Measurements from ENCODE around the gene ARHGAP26. TPM values are rescaled to one million over a fixed set of nuclear protein-coding genes. Genes with fewer than 3 reads are reported as not detected.

Gene ARHGAP26
- total RNA-seq, 1 experiment from 2014 or later, result 54.3 TPM

- POLR2A ChIA-PET, result interaction anchor here (0.6 to 7.5 kb wide), 12 partner anchors 9 to 702 kb away, joined by 3 to 41 read pairs (median 4); partner anchors contain the start of gene ARHGAP26
Measured at GRCh38 chr5:142749321-142749720, 20.9 kb upstream of the ARHGAP26 start.

GRCh38 chr5:142753116-142753631 is 17.0 kb upstream of the ARHGAP26 start:
- Mint-ChIP-seq H3K4me3 (ENCODE audit: unreplicated experiment) (peak overlapping the region; percentile 11), H3K9me3 (ENCODE audit: unreplicated experiment) (no peaks in the 10 kb centered on the region), H3K27me3 (ENCODE audit: insufficient read depth, unreplicated experiment) (no peaks in the 10 kb centered on the region), H3K4me1 (ENCODE audit: insufficient read depth, unreplicated experiment) (peaks cover 42% of the 10 kb centered on the region), H3K27ac (ENCODE audit: low read depth, unreplicated experiment) (peak overlapping the region; percentile 86), H3K36me3 (ENCODE audit: insufficient read depth, unreplicated experiment) (no peaks in the 10 kb centered on the region)
- BruUV-seq (replicated peaks), result no TSS peak
- no peak for TF ChIP-seq CTCF (IDR thresholded peaks at IDR 0.05; ENCODE audit: unreplicated experiment)
- peak; percentile 54 for DNase-seq (ENCODE audit: unreplicated experiment)
- intact Hi-C loops (cut with micrococcal nuclease), result no loop called here
- ChIA-PET POLR2A (interaction anchor here (0.5 to 7.5 kb wide), 10 partner anchors 11 to 514 kb away, joined by 3 to 41 read pairs (median 6); partner anchors contain the start of gene ARHGAP26), CTCF (interaction anchor here (0.7 to 11.6 kb wide), 18 partner anchors 9 to 743 kb away, joined by 3 to 253 read pairs (median 5); partner anchors contain the start of gene ARHGAP26)

More at GRCh38 chr5:142749321-142749720, 20.9 kb upstream of the ARHGAP26 start:
- no peak for TF ChIP-seq CTCF (IDR thresholded peaks at IDR 0.05; ENCODE audit: unreplicated experiment)
- Mint-ChIP-seq H3K36me3 (ENCODE audit: insufficient read depth, unreplicated experiment) (no peaks in the 10 kb centered on the region), H3K4me1 (ENCODE audit: insufficient read depth, unreplicated experiment) (peaks cover 44% of the 10 kb centered on the region), H3K9me3 (ENCODE audit: unreplicated experiment) (no peaks in the 10 kb centered on the region), H3K4me3 (ENCODE audit: unreplicated experiment) (no peak overlapping the region), H3K27me3 (ENCODE audit: insufficient read depth, unreplicated experiment) (no peaks in the 10 kb centered on the region), H3K27ac (ENCODE audit: low read depth, unreplicated experiment) (no peak overlapping the region)
- DNase-seq (ENCODE audit: unreplicated experiment), result peak; percentile 86
- intact Hi-C loops (cut with micrococcal nuclease), result loop anchor here (1.0 kb wide), 1 partner anchor 21 kb away; the partner anchor contains the start of gene ARHGAP26
- no TSS peak for BruUV-seq (replicated peaks)
- CTCF ChIA-PET, result interaction anchor here (0.6 to 11.6 kb wide), 22 partner anchors 9 to 180 kb away, joined by 3 to 253 read pairs (median 5); partner anchors contain the start of gene ARHGAP26

GRCh38 chr5:142754031-142754430 is 16.1 kb upstream of the ARHGAP26 start:
- TF ChIP-seq CTCF (IDR thresholded peaks at IDR 0.05; ENCODE audit: unreplicated experiment), result no peak
- POLR2A ChIA-PET, result interaction anchor here (1.0 to 7.5 kb wide), 7 partner anchors 10 to 118 kb away, joined by 3 to 41 read pairs (median 6); partner anchors contain the start of gene ARHGAP26

GRCh38 chr5:142756576-142756975 is 13.6 kb upstream of the ARHGAP26 start:
- no peak for DNase-seq (ENCODE audit: unreplicated experiment)
- Mint-ChIP-seq H3K36me3 (ENCODE audit: insufficient read depth, unreplicated experiment) (no peaks in the 10 kb centered on the region), H3K9me3 (ENCODE audit: unreplicated experiment) (no peaks in the 10 kb centered on the region), H3K27me3 (ENCODE audit: insufficient read depth, unreplicated experiment) (no peaks in the 10 kb centered on the region), H3K4me1 (ENCODE audit: insufficient read depth, unreplicated experiment) (peaks cover 18% of the 10 kb centered on the region), H3K4me3 (ENCODE audit: unreplicated experiment) (no peak overlapping the region), H3K27ac (ENCODE audit: low read depth, unreplicated experiment) (no peak overlapping the region)
- intact Hi-C loops (cut with micrococcal nuclease), result no loop called here
- POLR2A ChIA-PET, result interaction anchor here (1.0 kb wide), 1 partner anchor 13 kb away, joined by 3 read pairs; no protein-coding TSS in a partner anchor
- BruUV-seq (replicated peaks), result no TSS peak
- CTCF ChIA-PET, result interaction anchor here (0.6 kb wide), 1 partner anchor 73 kb away, joined by 3 read pairs; no protein-coding TSS in a partner anchor
- TF ChIP-seq CTCF (IDR thresholded peaks at IDR 0.05; ENCODE audit: unreplicated experiment), result no peak

More at GRCh38 chr5:142754031-142754430, 16.1 kb upstream of the ARHGAP26 start:
- Mint-ChIP-seq H3K9me3 (ENCODE audit: unreplicated experiment) (no peaks in the 10 kb centered on the region), H3K36me3 (ENCODE audit: insufficient read depth, unreplicated experiment) (no peaks in the 10 kb centered on the region), H3K4me1 (ENCODE audit: insufficient read depth, unreplicated experiment) (peaks cover 33% of the 10 kb centered on the region), H3K27ac (ENCODE audit: low read depth, unreplicated experiment) (no peak overlapping the region), H3K27me3 (ENCODE audit: insufficient read depth, unreplicated experiment) (no peaks in the 10 kb centered on the region), H3K4me3 (ENCODE audit: unreplicated experiment) (no peak overlapping the region)
- intact Hi-C loops (cut with micrococcal nuclease), result no loop called here
- CTCF ChIA-PET, result interaction anchor here (0.6 to 11.6 kb wide), 15 partner anchors 11 to 744 kb away, joined by 4 to 253 read pairs (median 6); partner anchors contain the start of gene ARHGAP26
- no TSS peak for BruUV-seq (replicated peaks)
- DNase-seq (ENCODE audit: unreplicated experiment), result no peak

All from MCF 10A (cell line).